GM18520 (cell line): ENCODE data around the gene ABCC12.

Experiments
- ATAC-seq: cut with Tn5 transposase; IDR thresholded peaks from one replicate; pipeline ENCODE4 v1.9.1; 2021; ENCODE audit not compliant: unreplicated experiment

The ABCC12 gene

DNA sequence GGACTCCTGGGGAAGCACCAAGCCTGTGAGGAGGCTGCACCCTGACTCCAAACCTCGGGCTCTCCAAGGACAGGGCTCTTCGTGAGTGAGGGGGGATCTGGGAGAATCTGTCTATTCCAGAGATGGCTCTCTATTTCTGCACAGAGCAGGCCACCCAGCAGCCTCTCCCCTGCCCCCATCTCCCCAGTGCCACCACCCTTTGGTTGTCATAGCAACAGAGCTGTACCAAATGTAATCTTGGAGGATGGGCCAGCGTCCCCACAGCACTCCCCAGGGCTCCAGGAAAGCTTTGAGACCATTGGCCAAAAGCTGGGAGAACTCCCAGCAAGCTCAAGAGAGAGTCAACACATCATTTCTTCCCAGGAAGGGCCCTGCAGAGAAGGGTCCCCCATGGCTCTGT is 49.3 kb downstream of the ABCC12 start:
- no peak for ATAC-seq
